Ascending aorta (tissue), 2 donors: ENCODE results near the gene COMMD4. TPM values are rescaled to one million over a fixed set of nuclear protein-coding genes. Genes with fewer than 3 reads are reported as not detected.
"Not testable (repeated sequence)": the region's sequence is repeated elsewhere in the genome, so short reads cannot be mapped to it uniquely, and the experiment has no call there.

Source experiments
- DNase-seq, 2 donors: peaks; one replicate each; pipeline ENCODE4 v3.0.0-alpha.2; 2019; ENCODE audit warnings: low spot score in 2 of 2
- H3K27ac ChIP-seq, 2 donors: fragments of 200-600 bp; sonication (generic); one replicate each; pipeline ENCODE4 v1.5.1; 2016 to 2017; ENCODE audit warnings: mild to moderate bottlenecking in 1 of 2
- H3K27me3 ChIP-seq: fragments of 200-600 bp; sonication (generic); one replicate; pipeline ENCODE4 v1.5.1; 2017
- H3K36me3 ChIP-seq, 2 donors: fragments of 200-600 bp; sonication (generic); one replicate each; pipeline ENCODE4 v1.5.1; 2016
- H3K4me1 ChIP-seq, 2 donors: fragments of 200-600 bp; sonication (generic); one replicate each; pipeline ENCODE4 v1.5.1; 2016 to 2017; ENCODE audit warnings: mild to moderate bottlenecking in 1 of 2
- H3K4me3 ChIP-seq, 2 donors: fragments of 200-600 bp; sonication (generic); one replicate each; pipeline ENCODE4 v1.5.1; 2016 to 2017; ENCODE audit warnings: mild to moderate bottlenecking in 1 of 2
- H3K9me3 ChIP-seq, 2 donors: fragments of 200-600 bp; sonication (generic); one replicate each; pipeline ENCODE4 v1.5.1; 2016
- CTCF ChIP-seq, 3 experiments: fragments of 200-600 bp in 2 of 3; fragments of 450-650 bp in 1 of 3; sonication (generic) in 2 of 3; IDR thresholded peaks; one replicate each; pipeline ENCODE4 v1.5.1; 2016 to 2019; ENCODE audit warnings: antibody characterized with exemption in 3 of 3, mild to moderate bottlenecking in 1 of 3, moderate library complexity in 1 of 3
- intact Hi-C: fragments of 100-400 bp; cut with DNase I; formaldehyde crosslinking; loops from one replicate; pipeline ENCODE4 v1.15.1; 2023
- total RNA-seq: library from RNA; depleted of rRNA; stranded (reverse); fragments of >200 nt; gene quantifications from one replicate; pipeline ENCODE4 v1.1.0, GENCODE V29; 2016

Gene COMMD4
- total RNA-seq, 1 donor from 2014 or later = 54.8 TPM

GRCh38 chr15:75329571-75329970, 6.3 kb upstream of the COMMD4 start:
- Histone ChIP-seq H3K9me3 (no peaks in the 10 kb centered on the region), H3K27me3 (no peaks in the 10 kb centered on the region), H3K4me1 (no peaks in the 10 kb centered on the region), H3K4me3 (no peak overlapping the region), H3K27ac (no peak overlapping the region), H3K36me3 (no peaks in the 10 kb centered on the region)
- TF ChIP-seq CTCF (IDR thresholded peaks at IDR 0.05) = no peak
- no peak for DNase-seq
- intact Hi-C loops = no loop called here

DNA sequence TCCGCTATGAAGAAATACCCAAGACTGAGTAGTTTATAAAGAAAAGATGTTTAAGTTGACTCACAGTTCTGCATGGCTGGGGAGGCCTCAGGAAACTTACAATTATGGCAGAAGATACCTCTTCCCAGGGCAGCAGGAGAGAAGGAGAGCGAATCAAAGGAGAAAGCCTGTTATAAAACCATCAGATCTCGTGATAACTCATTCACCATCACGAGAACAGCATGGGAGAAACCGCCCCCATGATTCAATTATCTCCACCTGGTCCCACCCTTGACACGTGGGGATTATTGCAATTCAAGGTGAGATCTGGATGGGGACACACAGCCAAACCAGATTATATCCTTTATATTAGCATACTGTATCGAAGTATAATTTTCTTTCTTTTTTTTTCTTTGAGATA, 3.8 kb upstream of the COMMD4 start:
- not testable (repeated sequence) for H3K9me3 ChIP-seq, H3K27ac ChIP-seq, H3K36me3 ChIP-seq, H3K4me3 ChIP-seq, DNase-seq, H3K27me3 ChIP-seq, H3K4me1 ChIP-seq
- intact Hi-C loops = loop anchor here (10.0 kb wide), 1 partner anchor 307 kb away; the partner anchor contains the start of gene PPCDC

- H3K27ac ChIP-seq, H3K4me3 ChIP-seq, H3K4me1 ChIP-seq, DNase-seq, H3K9me3 ChIP-seq, H3K27me3 ChIP-seq, H3K36me3 ChIP-seq: not testable (repeated sequence)
- intact Hi-C loops = loop anchor here (10.0 kb wide), 1 partner anchor 309 kb away; the partner anchor contains the start of gene PPCDC
Measured at GRCh38 chr15:75333654-75334419, 2.0 kb upstream of the COMMD4 start.

GRCh38 chr15:75335313-75335704, 554 bp upstream of the COMMD4 start:
- H3K36me3 ChIP-seq = peaks cover 5 to 11% of the 10 kb centered on the region in 2 donors
- intact Hi-C loops = loop anchor here (10.0 kb wide), 1 partner anchor 311 kb away; the partner anchor contains the start of gene PPCDC
- TF ChIP-seq CTCF (IDR thresholded peaks at IDR 0.05) = no peak
- H3K9me3 ChIP-seq = no peaks in the 10 kb centered on the region
- H3K4me1 ChIP-seq = peaks cover 3 to 5% of the 10 kb centered on the region in 2 donors
- H3K4me3 ChIP-seq = peak overlapping the region; percentile 56 to 81
- H3K27me3 ChIP-seq = no peaks in the 10 kb centered on the region
- no peak for DNase-seq
- H3K27ac ChIP-seq = no peak overlapping the region

GRCh38 chr15:75338661-75339240, 2.9 kb downstream of the COMMD4 start:
- intact Hi-C loops = loop anchor here (10.0 kb wide), 1 partner anchor 314 kb away; the partner anchor contains the start of gene PPCDC
- DNase-seq = no peak
- no peak overlapping the region for H3K27ac ChIP-seq

More at GRCh38 chr15:75338661-75339240, 2.9 kb downstream of the COMMD4 start:
- no peaks in the 10 kb centered on the region for H3K9me3 ChIP-seq
- H3K36me3 ChIP-seq = peaks cover 5 to 11% of the 10 kb centered on the region in 2 donors
- H3K4me3 ChIP-seq = no peak overlapping the region
- peaks cover 3 to 5% of the 10 kb centered on the region in 2 donors for H3K4me1 ChIP-seq
- no peaks in the 10 kb centered on the region for H3K27me3 ChIP-seq
- TF ChIP-seq CTCF (IDR thresholded peaks at IDR 0.05) = no peak
